ENCODE data around the gene PSMB11. TPM values are rescaled to one million over a fixed set of nuclear protein-coding genes. Genes with fewer than 3 reads are reported as not detected.

Gene PSMB11
- total RNA-seq, 1 experiment from 2014 or later: not detected

DNA sequence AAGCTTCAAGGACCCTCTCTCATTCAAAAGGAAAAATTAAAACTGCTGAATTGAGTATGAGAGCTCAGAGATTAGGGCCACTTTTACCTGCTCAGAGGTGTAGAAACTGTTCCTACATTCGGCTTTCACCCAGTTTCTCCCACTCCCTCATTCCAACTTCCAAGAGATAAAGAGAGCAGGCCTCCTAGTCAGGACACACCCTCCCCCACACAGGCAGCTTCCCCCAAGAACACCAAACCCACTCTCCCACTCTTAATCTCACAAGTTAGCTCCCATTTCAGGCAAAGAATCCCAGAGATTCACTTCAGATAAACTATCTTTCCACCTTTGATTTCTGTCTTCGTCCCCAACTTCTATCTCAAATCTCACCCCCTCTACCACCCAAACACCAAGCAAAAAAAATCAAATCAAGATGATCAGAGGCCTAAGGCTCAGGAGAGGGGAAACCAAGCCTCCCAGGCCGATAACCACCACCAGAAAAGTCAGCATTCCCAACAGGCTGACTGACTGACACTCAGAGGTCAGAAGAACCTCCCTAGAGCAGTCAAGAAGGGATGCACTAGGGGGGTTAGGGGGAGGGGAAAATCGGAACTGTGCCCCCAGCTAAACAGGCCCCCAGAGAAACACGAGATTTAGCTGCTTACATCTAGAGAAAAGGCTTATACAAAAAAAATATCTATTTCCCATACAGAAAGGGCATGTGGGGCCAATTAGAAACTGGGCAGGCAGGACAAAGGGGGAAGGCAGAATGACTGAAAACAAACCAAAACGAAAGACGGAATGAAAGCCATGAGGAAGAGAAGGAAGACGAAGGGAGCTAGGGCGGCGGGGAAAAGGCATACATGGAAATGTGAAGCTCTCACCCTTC is 28.5 kb downstream of the PSMB11 start:
- no peak for DNase-seq (ENCODE audit: low read depth, low spot score)
- H3K36me3 ChIP-seq (ENCODE audit: control insufficient read depth in 1 of 2, insufficient read depth in 2 of 2, low read length in 2 of 2): peaks cover 40 to 53% of the 10 kb centered on the region in 2 experiments
- intact Hi-C loops (cut with micrococcal nuclease): no loop called here

More for the DNA sequence above, 28.5 kb downstream of the PSMB11 start:
- Histone ChIP-seq H4K20me1 (ENCODE audit: insufficient read depth) (no peaks in the 10 kb centered on the region), H3K79me2 (ENCODE audit: insufficient read depth, low read length) (peaks cover 70% of the 10 kb centered on the region), H3K4me3 (replicated peaks in 1 of 2; ENCODE audit: low read depth in 1 of 2, low read length in 2 of 2) (peak overlapping the region; percentile 94 to 97), H3K4me2 (ENCODE audit: low read length) (peak overlapping the region; percentile 93), H3K9ac (ENCODE audit: low read length) (peak overlapping the region; percentile 95), H3K4me1 (ENCODE audit: control insufficient read depth in 1 of 2, insufficient read depth in 2 of 2, low read length in 2 of 2) (peaks cover 29 to 37% of the 10 kb centered on the region in 2 experiments), H3K9me2 (ENCODE audit: insufficient read depth) (no peaks in the 10 kb centered on the region), H2AFZ (ENCODE audit: low read depth, low read length, poor library complexity, severe bottlenecking) (no peak overlapping the region), H3K9me3 (ENCODE audit: control insufficient read depth in 1 of 2, insufficient read depth in 1 of 2, low read depth in 1 of 2, low read length in 2 of 2) (no peaks in the 10 kb centered on the region), H3K27me3 (ENCODE audit: insufficient read depth, low read length) (no peaks in the 10 kb centered on the region), H3K27ac (ENCODE audit: low read depth, low read length) (peak overlapping the region; percentile 65)
- ATAC-seq: no peak
- no TSS peak for BruUV-seq (replicated peaks)
- ChIA-PET RAD21 (ENCODE audit: low non-redundant PET in 1 of 2, low total read pairs in 2 of 2, uncharacterized antibody in 2 of 2, unreplicated experiment in 2 of 2) (no interaction called here), POLR2A (interaction anchor here (0.7 to 5.4 kb wide), 4 partner anchors 8 to 25 kb away, joined by 3 to 35 read pairs (median 6); partner anchors contain the start of genes ACIN1, C14orf119 and CDH24), CTCF (interaction anchor here (0.8 to 2.6 kb wide), 5 partner anchors 10 to 85 kb away, joined by 4 to 14 read pairs (median 12); partner anchors contain the start of genes ACIN1, C14orf119 and CDH24)
- TF ChIP-seq ZFX (IDR thresholded peaks at IDR 0.05) (no peak), SRF (IDR thresholded peaks at IDR 0.05; ENCODE audit: low read depth) (no peak), ZBTB33 (IDR thresholded peaks at IDR 0.05; ENCODE audit: extremely low read depth, insufficient replicate concordance, low read length) (no peak), TCF7L2 (IDR thresholded peaks at IDR 0.05; ENCODE audit: borderline replicate concordance, extremely low read depth, insufficient read depth, insufficient read length) (no peak), ELF1 (IDR thresholded peaks at IDR 0.05; ENCODE audit: borderline replicate concordance, low read depth) (no peak), RAD21 (IDR thresholded peaks at IDR 0.05; ENCODE audit: low read depth) (no peak), CTCF (IDR thresholded peaks at IDR 0.05 in 2 of 3, conservative IDR thresholded peaks at IDR 0.05 in 1 of 3; ENCODE audit: borderline replicate concordance in 1 of 3, insufficient read depth in 1 of 3, low read depth in 2 of 3, low read length in 2 of 3) (no peak), YY1 (IDR thresholded peaks at IDR 0.05; ENCODE audit: extremely low read depth, insufficient replicate concordance, low read depth, low read length) (no peak), POLR2A (IDR thresholded peaks at IDR 0.05; ENCODE audit: borderline replicate concordance, extremely low read depth, insufficient read depth, insufficient read length) (no peak), JUND (IDR thresholded peaks at IDR 0.05) (no peak), SP1 (IDR thresholded peaks at IDR 0.05; ENCODE audit: low read depth) (no peak), EGR1 (IDR thresholded peaks at IDR 0.05; ENCODE audit: low read depth) (no peak), SIN3A (IDR thresholded peaks at IDR 0.05; ENCODE audit: low read depth) (no peak), FOSL1 (IDR thresholded peaks at IDR 0.05; ENCODE audit: low read depth) (no peak)
- TF ChIP-seq, protein P1, sequence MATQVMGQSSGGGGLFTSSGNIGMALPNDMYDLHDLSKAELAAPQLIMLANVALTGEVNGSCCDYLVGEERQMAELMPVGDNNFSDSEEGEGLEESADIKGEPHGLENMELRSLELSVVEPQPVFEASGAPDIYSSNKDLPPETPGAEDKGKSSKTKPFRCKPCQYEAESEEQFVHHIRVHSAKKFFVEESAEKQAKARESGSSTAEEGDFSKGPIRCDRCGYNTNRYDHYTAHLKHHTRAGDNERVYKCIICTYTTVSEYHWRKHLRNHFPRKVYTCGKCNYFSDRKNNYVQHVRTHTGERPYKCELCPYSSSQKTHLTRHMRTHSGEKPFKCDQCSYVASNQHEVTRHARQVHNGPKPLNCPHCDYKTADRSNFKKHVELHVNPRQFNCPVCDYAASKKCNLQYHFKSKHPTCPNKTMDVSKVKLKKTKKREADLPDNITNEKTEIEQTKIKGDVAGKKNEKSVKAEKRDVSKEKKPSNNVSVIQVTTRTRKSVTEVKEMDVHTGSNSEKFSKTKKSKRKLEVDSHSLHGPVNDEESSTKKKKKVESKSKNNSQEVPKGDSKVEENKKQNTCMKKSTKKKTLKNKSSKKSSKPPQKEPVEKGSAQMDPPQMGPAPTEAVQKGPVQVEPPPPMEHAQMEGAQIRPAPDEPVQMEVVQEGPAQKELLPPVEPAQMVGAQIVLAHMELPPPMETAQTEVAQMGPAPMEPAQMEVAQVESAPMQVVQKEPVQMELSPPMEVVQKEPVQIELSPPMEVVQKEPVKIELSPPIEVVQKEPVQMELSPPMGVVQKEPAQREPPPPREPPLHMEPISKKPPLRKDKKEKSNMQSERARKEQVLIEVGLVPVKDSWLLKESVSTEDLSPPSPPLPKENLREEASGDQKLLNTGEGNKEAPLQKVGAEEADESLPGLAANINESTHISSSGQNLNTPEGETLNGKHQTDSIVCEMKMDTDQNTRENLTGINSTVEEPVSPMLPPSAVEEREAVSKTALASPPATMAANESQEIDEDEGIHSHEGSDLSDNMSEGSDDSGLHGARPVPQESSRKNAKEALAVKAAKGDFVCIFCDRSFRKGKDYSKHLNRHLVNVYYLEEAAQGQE (IDR thresholded peaks at IDR 0.05; ENCODE audit: low read depth): no peak
